HepG2 (cell line): ENCODE results near the gene TMEM235. TPM values are rescaled to one million over a fixed set of nuclear protein-coding genes. Genes with fewer than 3 reads are reported as not detected.

ENCODE experiments used
- ARNT2 ChIP-seq: sonication (generic); formaldehyde crosslinking; IDR thresholded peaks from 2 replicates; pipeline ENCODE4 v1.8.0; 2022; ENCODE audit warnings: mild to moderate bottlenecking, low read depth, missing genetic modification reagents, moderate library complexity
- FOXA3 ChIP-seq: IDR thresholded peaks from 2 replicates; pipeline ENCODE4 v1.6.1; 2016; ENCODE audit warnings: missing genetic modification reagents, missing compliant biosample characterization
- MEIS1 ChIP-seq: sonication (generic); formaldehyde crosslinking; IDR thresholded peaks from 2 replicates; pipeline ENCODE4 v1.9.0; 2021; ENCODE audit warnings: mild to moderate bottlenecking, missing genetic modification reagents, moderate library complexity, borderline replicate concordance
- NCOR1 ChIP-seq: fragments of 200-600 bp; sonication (generic); IDR thresholded peaks from 2 replicates; pipeline ENCODE4 v1.7.0; 2017; ENCODE audit warnings: antibody characterized with exemption, low read length, borderline replicate concordance
- REXO4 ChIP-seq: sonication (generic); formaldehyde crosslinking; IDR thresholded peaks from 2 replicates; pipeline ENCODE4 v1.8.0; 2022; ENCODE audit warnings: missing genetic modification reagents, mild to moderate bottlenecking, borderline replicate concordance
- ZNF136 ChIP-seq: sonication (generic); formaldehyde crosslinking; IDR thresholded peaks from 2 replicates; pipeline ENCODE4 v1.8.1; 2022; ENCODE audit warnings: low read depth, mild to moderate bottlenecking, moderate library complexity, missing genetic modification reagents
- ZNF263 ChIP-seq: sonication (generic); formaldehyde crosslinking; IDR thresholded peaks from 2 replicates; pipeline ENCODE4 v1.4.0; 2020; ENCODE audit warnings: missing genetic modification reagents
- ZNF530 ChIP-seq: sonication (generic); formaldehyde crosslinking; IDR thresholded peaks from 2 replicates; pipeline ENCODE4 v1.5.0; 2020; ENCODE audit warnings: low read depth, mild to moderate bottlenecking, missing genetic modification reagents
- ZNF772 ChIP-seq: sonication (generic); formaldehyde crosslinking; IDR thresholded peaks from 2 replicates; pipeline ENCODE4 v1.5.0; 2020; ENCODE audit warnings: mild to moderate bottlenecking, missing genetic modification reagents
- polyA plus RNA-seq, 8 experiments: library from polyadenylated mRNA; depleted of rRNA in 3 of 8; stranded (reverse) in 7 of 8; unstranded in 1 of 8; fragments of >200 nt; fragmentation: Illumina TruSeq in 4 of 8; extraction: Trizol in 4 of 8; gene quantifications; 2 replicates each; pipeline versions ENCODE4 v1.2.1 to v1.2.3, GENCODE V29; 2011 to 2016; ENCODE audit warnings: low read depth in 4 of 8, missing spikeins in 1 of 8, mixed read lengths in 1 of 8; ENCODE audit not compliant: insufficient read depth in 1 of 8
- total RNA-seq, 5 experiments: library from RNA; depleted of rRNA; stranded (reverse); fragments of >200 nt; fragmentation: Illumina TruSeq; extraction: Trizol; gene quantifications; 2 replicates each; pipeline ENCODE4 v1.2.3, GENCODE V29; 2016; ENCODE audit warnings: low read depth in 1 of 5
- TF ChIP-seq, protein P1 (sequence below): sonication (generic); formaldehyde crosslinking; IDR thresholded peaks from 2 replicates; pipeline ENCODE4 v1.9.0; 2021; ENCODE audit warnings: missing genetic modification reagents, borderline replicate concordance
- TF ChIP-seq, protein P2 (sequence below): conservative IDR thresholded peaks from 2 replicates; pipeline ENCODE4 v1.6.1; 2018; ENCODE audit warnings: missing genetic modification reagents
- TF ChIP-seq, protein P3 (sequence below): sonication (generic); formaldehyde crosslinking; conservative IDR thresholded peaks from 2 replicates; pipeline ENCODE4 v1.8.0; 2022; ENCODE audit warnings: missing genetic modification reagents
- TF ChIP-seq, protein P4 (sequence below): sonication (generic); formaldehyde crosslinking; IDR thresholded peaks from 2 replicates; pipeline ENCODE4 v1.5.0; 2020; ENCODE audit warnings: missing genetic modification reagents
- TF ChIP-seq, protein P5 (sequence below): sonication (generic); formaldehyde crosslinking; IDR thresholded peaks from 2 replicates; pipeline ENCODE4 v1.4.0; 2020; ENCODE audit warnings: missing genetic modification reagents
- TF ChIP-seq, protein P6 (sequence below): sonication (generic); formaldehyde crosslinking; IDR thresholded peaks from 2 replicates; pipeline ENCODE4 v1.5.0; 2020; ENCODE audit warnings: mild to moderate bottlenecking, missing genetic modification reagents

Gene TMEM235
- total and polyA plus RNA-seq, 2 of the 13 experiments (the other 11 are each of a cell fraction or from before 2014, with no cell fraction given), result not detected

DNA sequence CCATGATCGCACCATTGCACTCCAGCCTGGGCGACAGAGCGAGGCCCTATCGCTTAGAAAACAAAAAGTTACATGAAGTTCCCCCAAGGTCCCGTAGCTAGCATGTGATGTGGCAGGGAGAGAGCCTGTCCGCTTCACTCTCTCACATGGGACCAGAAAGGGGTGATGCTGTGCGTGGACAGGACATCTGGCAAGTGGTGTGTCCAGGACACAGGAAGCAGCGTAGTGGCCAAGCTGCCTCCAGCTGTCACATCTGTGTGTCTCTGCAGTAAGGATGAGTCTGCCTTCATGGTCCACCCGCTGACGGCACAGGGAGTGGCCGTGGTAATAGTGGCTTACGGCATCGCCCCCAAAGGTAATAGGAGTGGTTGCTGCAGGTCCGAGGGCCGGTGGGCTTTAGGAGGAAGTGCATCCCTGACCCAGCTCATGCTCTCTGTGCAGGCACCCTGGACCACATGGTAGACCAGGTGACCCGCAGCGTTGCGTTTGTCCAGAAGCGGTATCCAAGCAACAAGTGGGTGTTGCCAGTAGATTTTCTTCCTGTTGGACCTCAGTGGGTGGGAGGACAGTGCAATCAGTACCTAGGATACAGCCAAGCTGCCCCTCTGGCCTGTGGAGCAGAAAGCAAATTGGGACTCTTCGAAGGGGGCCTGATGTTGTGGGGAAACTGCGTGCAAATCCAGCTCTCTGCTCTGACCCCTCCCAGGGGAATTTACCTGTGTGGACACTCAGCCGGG is 26.9 kb upstream of the TMEM235 start (continued):
- TF ChIP-seq, protein P1, sequence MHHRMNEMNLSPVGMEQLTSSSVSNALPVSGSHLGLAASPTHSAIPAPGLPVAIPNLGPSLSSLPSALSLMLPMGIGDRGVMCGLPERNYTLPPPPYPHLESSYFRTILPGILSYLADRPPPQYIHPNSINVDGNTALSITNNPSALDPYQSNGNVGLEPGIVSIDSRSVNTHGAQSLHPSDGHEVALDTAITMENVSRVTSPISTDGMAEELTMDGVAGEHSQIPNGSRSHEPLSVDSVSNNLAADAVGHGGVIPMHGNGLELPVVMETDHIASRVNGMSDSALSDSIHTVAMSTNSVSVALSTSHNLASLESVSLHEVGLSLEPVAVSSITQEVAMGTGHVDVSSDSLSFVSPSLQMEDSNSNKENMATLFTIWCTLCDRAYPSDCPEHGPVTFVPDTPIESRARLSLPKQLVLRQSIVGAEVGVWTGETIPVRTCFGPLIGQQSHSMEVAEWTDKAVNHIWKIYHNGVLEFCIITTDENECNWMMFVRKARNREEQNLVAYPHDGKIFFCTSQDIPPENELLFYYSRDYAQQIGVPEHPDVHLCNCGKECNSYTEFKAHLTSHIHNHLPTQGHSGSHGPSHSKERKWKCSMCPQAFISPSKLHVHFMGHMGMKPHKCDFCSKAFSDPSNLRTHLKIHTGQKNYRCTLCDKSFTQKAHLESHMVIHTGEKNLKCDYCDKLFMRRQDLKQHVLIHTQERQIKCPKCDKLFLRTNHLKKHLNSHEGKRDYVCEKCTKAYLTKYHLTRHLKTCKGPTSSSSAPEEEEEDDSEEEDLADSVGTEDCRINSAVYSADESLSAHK (CRISPR knock-in tag), result no peak
- TF ChIP-seq, protein P2, sequence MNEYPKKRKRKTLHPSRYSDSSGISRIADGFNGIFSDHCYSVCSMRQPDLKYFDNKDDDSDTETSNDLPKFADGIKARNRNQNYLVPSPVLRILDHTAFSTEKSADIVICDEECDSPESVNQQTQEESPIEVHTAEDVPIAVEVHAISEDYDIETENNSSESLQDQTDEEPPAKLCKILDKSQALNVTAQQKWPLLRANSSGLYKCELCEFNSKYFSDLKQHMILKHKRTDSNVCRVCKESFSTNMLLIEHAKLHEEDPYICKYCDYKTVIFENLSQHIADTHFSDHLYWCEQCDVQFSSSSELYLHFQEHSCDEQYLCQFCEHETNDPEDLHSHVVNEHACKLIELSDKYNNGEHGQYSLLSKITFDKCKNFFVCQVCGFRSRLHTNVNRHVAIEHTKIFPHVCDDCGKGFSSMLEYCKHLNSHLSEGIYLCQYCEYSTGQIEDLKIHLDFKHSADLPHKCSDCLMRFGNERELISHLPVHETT (CRISPR knock-in tag), result no peak
- TF ChIP-seq NCOR1 (no peak), ARNT2 (CRISPR knock-in tag) (no peak), MEIS1 (CRISPR knock-in tag) (no peak), FOXA3 (no peak), ZNF263 (CRISPR knock-in tag) (no peak), ZNF136 (CRISPR knock-in tag) (no peak), ZNF530 (CRISPR knock-in tag) (no peak), ZNF772 (CRISPR knock-in tag) (no peak), REXO4 (CRISPR knock-in tag) (no peak)
- TF ChIP-seq, protein P3, sequence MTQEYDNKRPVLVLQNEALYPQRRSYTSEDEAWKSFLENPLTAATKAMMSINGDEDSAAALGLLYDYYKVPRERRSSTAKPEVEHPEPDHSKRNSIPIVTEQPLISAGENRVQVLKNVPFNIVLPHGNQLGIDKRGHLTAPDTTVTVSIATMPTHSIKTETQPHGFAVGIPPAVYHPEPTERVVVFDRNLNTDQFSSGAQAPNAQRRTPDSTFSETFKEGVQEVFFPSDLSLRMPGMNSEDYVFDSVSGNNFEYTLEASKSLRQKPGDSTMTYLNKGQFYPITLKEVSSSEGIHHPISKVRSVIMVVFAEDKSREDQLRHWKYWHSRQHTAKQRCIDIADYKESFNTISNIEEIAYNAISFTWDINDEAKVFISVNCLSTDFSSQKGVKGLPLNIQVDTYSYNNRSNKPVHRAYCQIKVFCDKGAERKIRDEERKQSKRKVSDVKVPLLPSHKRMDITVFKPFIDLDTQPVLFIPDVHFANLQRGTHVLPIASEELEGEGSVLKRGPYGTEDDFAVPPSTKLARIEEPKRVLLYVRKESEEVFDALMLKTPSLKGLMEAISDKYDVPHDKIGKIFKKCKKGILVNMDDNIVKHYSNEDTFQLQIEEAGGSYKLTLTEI (CRISPR knock-in tag), result no peak
- TF ChIP-seq, protein P4, sequence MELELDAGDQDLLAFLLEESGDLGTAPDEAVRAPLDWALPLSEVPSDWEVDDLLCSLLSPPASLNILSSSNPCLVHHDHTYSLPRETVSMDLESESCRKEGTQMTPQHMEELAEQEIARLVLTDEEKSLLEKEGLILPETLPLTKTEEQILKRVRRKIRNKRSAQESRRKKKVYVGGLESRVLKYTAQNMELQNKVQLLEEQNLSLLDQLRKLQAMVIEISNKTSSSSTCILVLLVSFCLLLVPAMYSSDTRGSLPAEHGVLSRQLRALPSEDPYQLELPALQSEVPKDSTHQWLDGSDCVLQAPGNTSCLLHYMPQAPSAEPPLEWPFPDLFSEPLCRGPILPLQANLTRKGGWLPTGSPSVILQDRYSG (CRISPR knock-in tag), result no peak
- TF ChIP-seq, protein P5, sequence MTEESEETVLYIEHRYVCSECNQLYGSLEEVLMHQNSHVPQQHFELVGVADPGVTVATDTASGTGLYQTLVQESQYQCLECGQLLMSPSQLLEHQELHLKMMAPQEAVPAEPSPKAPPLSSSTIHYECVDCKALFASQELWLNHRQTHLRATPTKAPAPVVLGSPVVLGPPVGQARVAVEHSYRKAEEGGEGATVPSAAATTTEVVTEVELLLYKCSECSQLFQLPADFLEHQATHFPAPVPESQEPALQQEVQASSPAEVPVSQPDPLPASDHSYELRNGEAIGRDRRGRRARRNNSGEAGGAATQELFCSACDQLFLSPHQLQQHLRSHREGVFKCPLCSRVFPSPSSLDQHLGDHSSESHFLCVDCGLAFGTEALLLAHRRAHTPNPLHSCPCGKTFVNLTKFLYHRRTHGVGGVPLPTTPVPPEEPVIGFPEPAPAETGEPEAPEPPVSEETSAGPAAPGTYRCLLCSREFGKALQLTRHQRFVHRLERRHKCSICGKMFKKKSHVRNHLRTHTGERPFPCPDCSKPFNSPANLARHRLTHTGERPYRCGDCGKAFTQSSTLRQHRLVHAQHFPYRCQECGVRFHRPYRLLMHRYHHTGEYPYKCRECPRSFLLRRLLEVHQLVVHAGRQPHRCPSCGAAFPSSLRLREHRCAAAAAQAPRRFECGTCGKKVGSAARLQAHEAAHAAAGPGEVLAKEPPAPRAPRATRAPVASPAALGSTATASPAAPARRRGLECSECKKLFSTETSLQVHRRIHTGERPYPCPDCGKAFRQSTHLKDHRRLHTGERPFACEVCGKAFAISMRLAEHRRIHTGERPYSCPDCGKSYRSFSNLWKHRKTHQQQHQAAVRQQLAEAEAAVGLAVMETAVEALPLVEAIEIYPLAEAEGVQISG (CRISPR knock-in tag), result peak; percentile 29; the same call in 1 of the 2 replicates
- TF ChIP-seq, protein P6, sequence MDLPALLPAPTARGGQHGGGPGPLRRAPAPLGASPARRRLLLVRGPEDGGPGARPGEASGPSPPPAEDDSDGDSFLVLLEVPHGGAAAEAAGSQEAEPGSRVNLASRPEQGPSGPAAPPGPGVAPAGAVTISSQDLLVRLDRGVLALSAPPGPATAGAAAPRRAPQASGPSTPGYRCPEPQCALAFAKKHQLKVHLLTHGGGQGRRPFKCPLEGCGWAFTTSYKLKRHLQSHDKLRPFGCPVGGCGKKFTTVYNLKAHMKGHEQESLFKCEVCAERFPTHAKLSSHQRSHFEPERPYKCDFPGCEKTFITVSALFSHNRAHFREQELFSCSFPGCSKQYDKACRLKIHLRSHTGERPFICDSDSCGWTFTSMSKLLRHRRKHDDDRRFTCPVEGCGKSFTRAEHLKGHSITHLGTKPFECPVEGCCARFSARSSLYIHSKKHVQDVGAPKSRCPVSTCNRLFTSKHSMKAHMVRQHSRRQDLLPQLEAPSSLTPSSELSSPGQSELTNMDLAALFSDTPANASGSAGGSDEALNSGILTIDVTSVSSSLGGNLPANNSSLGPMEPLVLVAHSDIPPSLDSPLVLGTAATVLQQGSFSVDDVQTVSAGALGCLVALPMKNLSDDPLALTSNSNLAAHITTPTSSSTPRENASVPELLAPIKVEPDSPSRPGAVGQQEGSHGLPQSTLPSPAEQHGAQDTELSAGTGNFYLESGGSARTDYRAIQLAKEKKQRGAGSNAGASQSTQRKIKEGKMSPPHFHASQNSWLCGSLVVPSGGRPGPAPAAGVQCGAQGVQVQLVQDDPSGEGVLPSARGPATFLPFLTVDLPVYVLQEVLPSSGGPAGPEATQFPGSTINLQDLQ (CRISPR knock-in tag), result 0 out of 2 replicates have a peak, but pooled peaks have one; percentile 54
